HEK293T (cell line): ENCODE results near the gene ZFHX2.

Experiments used
- CTCF ChIA-PET: fragments of 350-600 bp; formaldehyde crosslinking; extraction: SDS; loops from one replicate; lab custom pipeline; 2021; ENCODE audit warnings: antibody characterized with exemption, inconsistent platforms; lab: Yijun Ruan, JAX
- POLR2A ChIA-PET: fragments of 350-600 bp; formaldehyde crosslinking; extraction: SDS; loops from one replicate; lab custom pipeline; 2020; ENCODE audit warnings: antibody characterized with exemption, inconsistent platforms; lab: Yijun Ruan, JAX
- DNase-seq: peaks from one replicate; pipeline ENCODE4 v3.0.0; 2012; ENCODE audit warnings: mixed read lengths; ENCODE audit errors: extremely low spot score
- ARNT ChIP-seq: fragments of 450-650 bp; IDR thresholded peaks from 2 replicates; pipeline ENCODE4 v1.6.1; 2017; ENCODE audit warnings: mild to moderate bottlenecking
- FOXA1 ChIP-seq: fragments of 450-650 bp; IDR thresholded peaks from 2 replicates; pipeline ENCODE4 v1.6.1; 2016; ENCODE audit warnings: mild to moderate bottlenecking
- L3MBTL2 ChIP-seq: fragments of 450-650 bp; conservative IDR thresholded peaks from 2 replicates; pipeline ENCODE4 v1.6.1; 2016; ENCODE audit warnings: mild to moderate bottlenecking
- PKNOX1 ChIP-seq: fragments of 450-650 bp; IDR thresholded peaks from 2 replicates; pipeline ENCODE4 v1.6.1; 2016

ZFHX2 gene

GRCh38 chr14:23470947-23471346 lies 80.6 kb downstream of the ZFHX2 start:
- ChIA-PET POLR2A (no interaction called here), CTCF (no interaction called here)
- no peak for TF ChIP-seq PKNOX1
- TF ChIP-seq ARNT, result no peak
- TF ChIP-seq FOXA1, result no peak
- no peak for TF ChIP-seq L3MBTL2
- DNase-seq, result no peak
